Astrocyte (in vitro differentiated cells and primary cell): ENCODE results near the gene ZMYND19. TPM values are rescaled to one million over a fixed set of nuclear protein-coding genes. Genes with fewer than 3 reads are reported as not detected.

ENCODE experiments used
- DNase-seq: peaks from one replicate; pipeline ENCODE4 v3.0.0-alpha.2; 2010; ENCODE audit warnings: low read depth
- FAIRE-seq: peaks from 2 replicates; lab custom pipeline; 2011; peaks lifted over from hg19 to GRCh38; lab: Jason Lieb, UNC
- H2AFZ ChIP-seq: 2 replicates; pipeline ENCODE4 v1.6.0; 2012; ENCODE audit warnings: low read depth, low read length, inconsistent platforms
- H3K27ac ChIP-seq: 2 replicates; pipeline ENCODE4 v1.5.1; 2011; ENCODE audit warnings: low read depth, low read length, inconsistent platforms
- H3K27me3 ChIP-seq: 2 replicates; pipeline ENCODE4 v1.6.0; 2011; ENCODE audit warnings: low read length, inconsistent platforms; ENCODE audit not compliant: insufficient read depth
- H3K36me3 ChIP-seq: 2 replicates; pipeline ENCODE4 v1.5.1; 2011; ENCODE audit warnings: low read length, inconsistent platforms; ENCODE audit not compliant: insufficient read depth
- H3K4me1 ChIP-seq: 2 replicates; pipeline ENCODE4 v1.5.1; 2011; ENCODE audit warnings: low read length, inconsistent platforms; ENCODE audit not compliant: insufficient read depth
- H3K4me2 ChIP-seq: 2 replicates; pipeline ENCODE4 v1.6.0; 2012; ENCODE audit warnings: low read length, inconsistent platforms
- H3K4me3 ChIP-seq: 2 replicates; pipeline ENCODE4 v1.5.1; 2011; ENCODE audit warnings: low read depth, mild to moderate bottlenecking, low read length, inconsistent platforms; ENCODE audit not compliant: insufficient read depth
- H3K79me2 ChIP-seq: 2 replicates; pipeline ENCODE4 v1.6.0; 2012; ENCODE audit warnings: mild to moderate bottlenecking, low read length, inconsistent platforms; ENCODE audit not compliant: insufficient read depth
- H3K9ac ChIP-seq: 2 replicates; pipeline ENCODE4 v1.6.0; 2012; ENCODE audit warnings: mild to moderate bottlenecking, low read length, inconsistent platforms
- H3K9me3 ChIP-seq: 2 replicates; pipeline ENCODE4 v1.5.1; 2012; ENCODE audit warnings: low read depth, mild to moderate bottlenecking, low read length, inconsistent platforms; ENCODE audit not compliant: insufficient read depth
- H4K20me1 ChIP-seq: 2 replicates; pipeline ENCODE4 v1.6.0; 2012; ENCODE audit warnings: low read length, inconsistent platforms; ENCODE audit not compliant: insufficient read depth
- H3K27ac Mint-ChIP-seq: one replicate; pipeline ENCODE4 v1.8.0; 2021; ENCODE audit warnings: mild to moderate bottlenecking, mixed read lengths; ENCODE audit not compliant: unreplicated experiment
- H3K27me3 Mint-ChIP-seq: one replicate; pipeline ENCODE4 v1.8.0; 2021; ENCODE audit warnings: low read depth, mixed read lengths; ENCODE audit not compliant: unreplicated experiment
- H3K36me3 Mint-ChIP-seq: one replicate; pipeline ENCODE4 v1.8.0; 2021; ENCODE audit warnings: low read depth, mixed read lengths; ENCODE audit not compliant: unreplicated experiment
- H3K4me1 Mint-ChIP-seq: one replicate; pipeline ENCODE4 v1.8.0; 2021; ENCODE audit warnings: low read depth, mixed read lengths; ENCODE audit not compliant: unreplicated experiment
- H3K4me3 Mint-ChIP-seq: one replicate; pipeline ENCODE4 v1.8.0; 2021; ENCODE audit warnings: mild to moderate bottlenecking, moderate library complexity, mixed read lengths; ENCODE audit not compliant: unreplicated experiment
- H3K9me3 Mint-ChIP-seq: one replicate; pipeline ENCODE4 v1.8.0; 2021; ENCODE audit warnings: mild to moderate bottlenecking, mixed read lengths; ENCODE audit not compliant: unreplicated experiment
- CTCF ChIP-seq: IDR thresholded peaks from 2 replicates; pipeline ENCODE4 v1.5.1; 2011; ENCODE audit warnings: low read depth, mild to moderate bottlenecking, inconsistent platforms, low read length, moderate library complexity; ENCODE audit not compliant: insufficient read depth
- EZH2 ChIP-seq: IDR thresholded peaks from 2 replicates; pipeline ENCODE4 v1.6.1; 2012; ENCODE audit warnings: mild to moderate bottlenecking, low read length, inconsistent platforms; ENCODE audit not compliant: insufficient read depth
- total RNA-seq: library from RNA; stranded (reverse); gene quantifications from 2 replicates; pipeline ENCODE4 v1.2.1, GENCODE V29; 2021

Gene ZMYND19
- total RNA-seq, 1 donor from 2014 or later: 34.0 TPM

- no peaks in the 10 kb centered on the region for H3K27me3 Mint-ChIP-seq
- no peak for FAIRE-seq
- no peak overlapping the region for H3K27ac Mint-ChIP-seq
Observed at GRCh38 chr9:137614631-137615386, 24.5 kb upstream of the ZMYND19 start.

GRCh38 chr9:137613738-137614523 is 23.6 kb upstream of the ZMYND19 start:
- no peak overlapping the region for H2AFZ ChIP-seq
- Mint-ChIP-seq H3K36me3 (peaks cover 2% of the 10 kb centered on the region), H3K4me3 (no peak overlapping the region), H3K9me3 (no peaks in the 10 kb centered on the region), H3K27me3 (no peaks in the 10 kb centered on the region), H3K4me1 (peaks cover 21% of the 10 kb centered on the region), H3K27ac (no peak overlapping the region)
- TF ChIP-seq CTCF (no peak), EZH2 (no peak)
- H3K9ac ChIP-seq: no peak overlapping the region
- H3K4me2 ChIP-seq: no peak overlapping the region
- no peak for FAIRE-seq
- peaks cover 2% of the 10 kb centered on the region for H3K36me3 ChIP-seq
- no peak overlapping the region for H3K27ac ChIP-seq
- no peak for DNase-seq
- H3K27me3 ChIP-seq: no peaks in the 10 kb centered on the region
- no peaks in the 10 kb centered on the region for H3K9me3 ChIP-seq
- peaks cover 34% of the 10 kb centered on the region for H3K79me2 ChIP-seq
- peaks cover 25% of the 10 kb centered on the region for H3K4me1 ChIP-seq
- H3K4me3 ChIP-seq: no peak overlapping the region
- H4K20me1 ChIP-seq: peaks cover 7% of the 10 kb centered on the region

More at GRCh38 chr9:137614631-137615386, 24.5 kb upstream of the ZMYND19 start:
- Mint-ChIP-seq H3K9me3 (no peaks in the 10 kb centered on the region), H3K4me1 (peaks cover 24% of the 10 kb centered on the region), H3K4me3 (no peak overlapping the region), H3K36me3 (peaks cover 2% of the 10 kb centered on the region)
- Histone ChIP-seq H2AFZ (no peak overlapping the region), H3K36me3 (peaks cover 2% of the 10 kb centered on the region), H3K79me2 (peaks cover 40% of the 10 kb centered on the region), H3K4me1 (peaks cover 25% of the 10 kb centered on the region), H3K4me2 (no peak overlapping the region), H3K9me3 (no peaks in the 10 kb centered on the region), H3K4me3 (no peak overlapping the region), H4K20me1 (peaks cover 12% of the 10 kb centered on the region), H3K9ac (no peak overlapping the region), H3K27ac (no peak overlapping the region), H3K27me3 (no peaks in the 10 kb centered on the region)
- TF ChIP-seq EZH2 (no peak), CTCF (no peak)
- no peak for DNase-seq

GRCh38 chr9:137613259-137613658 is 22.9 kb upstream of the ZMYND19 start:
- H3K4me3 ChIP-seq: no peak overlapping the region
- H3K79me2 ChIP-seq: peaks cover 31% of the 10 kb centered on the region
- no peak overlapping the region for H3K4me2 ChIP-seq
- no peak overlapping the region for H3K4me3 Mint-ChIP-seq
- no peaks in the 10 kb centered on the region for H3K27me3 Mint-ChIP-seq
- no peaks in the 10 kb centered on the region for H3K27me3 ChIP-seq
- peak overlapping the region; percentile 75 for H3K27ac Mint-ChIP-seq
- peaks cover 21% of the 10 kb centered on the region for H3K4me1 Mint-ChIP-seq
- H2AFZ ChIP-seq: no peak overlapping the region
- no peak overlapping the region for H3K27ac ChIP-seq
- no peaks in the 10 kb centered on the region for H3K9me3 ChIP-seq
- H4K20me1 ChIP-seq: peaks cover 7% of the 10 kb centered on the region
- H3K36me3 Mint-ChIP-seq: peaks cover 2% of the 10 kb centered on the region
- peaks cover 2% of the 10 kb centered on the region for H3K36me3 ChIP-seq
- no peak for TF ChIP-seq CTCF
- peaks cover 25% of the 10 kb centered on the region for H3K4me1 ChIP-seq
- no peaks in the 10 kb centered on the region for H3K9me3 Mint-ChIP-seq
- DNase-seq (no peak), FAIRE-seq (no peak)
- no peak overlapping the region for H3K9ac ChIP-seq
